ENCODE measurements around the gene NECTIN4.
A peak's percentile ranks its signal among the peaks of the same experiment; 100 is the strongest.

Gene NECTIN4

GRCh38 chr1:161048949-161049722 lies 40.2 kb downstream of the NECTIN4 start:
- Histone ChIP-seq H3K9me3 (ENCODE audit: control insufficient read depth, insufficient read depth, low read length) (no peaks in the 10 kb centered on the region), H3K27me3 (ENCODE audit: control insufficient read depth, low read length) (no peaks in the 10 kb centered on the region), H3K4me2 (ENCODE audit: low read length) (no peak overlapping the region), H4K20me1 (ENCODE audit: control insufficient read depth, insufficient read depth, low read depth, low read length) (peaks cover 4% of the 10 kb centered on the region; the same call in 1 of the 2 replicates), H3K36me3 (ENCODE audit: control insufficient read depth, low read length) (peaks cover 91% of the 10 kb centered on the region), H3K4me1 (ENCODE audit: control insufficient read depth, low read length) (peaks cover 36% of the 10 kb centered on the region), H3K4me3 (ENCODE audit: low read length) (no peak overlapping the region), H3F3A (ENCODE audit: control insufficient read depth, insufficient read depth) (peaks cover 21% of the 10 kb centered on the region), H3K27ac (ENCODE audit: low read depth, low read length) (peak overlapping the region; percentile 7; the same call in 1 of the 2 replicates), H3K9me2 (replicated peaks; ENCODE audit: control insufficient read depth, low read length) (no peaks in the 10 kb centered on the region), H3K79me2 (ENCODE audit: control insufficient read depth, low read length) (peaks cover 16% of the 10 kb centered on the region)
- no peak for TF ChIP-seq CTCF (IDR thresholded peaks at IDR 0.05; ENCODE audit: low read depth, low read length, poor library complexity, severe bottlenecking)

- peaks cover 26% of the 10 kb centered on the region for H3F3A ChIP-seq (ENCODE audit: control insufficient read depth, insufficient read depth)
- peaks cover 29% of the 10 kb centered on the region for H3K79me2 ChIP-seq (ENCODE audit: control insufficient read depth, low read length)
- peaks cover 84% of the 10 kb centered on the region for H3K36me3 ChIP-seq (ENCODE audit: control insufficient read depth, low read length)
- no peaks in the 10 kb centered on the region for H3K27me3 ChIP-seq (ENCODE audit: control insufficient read depth, low read length)
- peak overlapping the region; percentile 88 for H3K4me3 ChIP-seq (ENCODE audit: low read length)
- TF ChIP-seq EZH2phosphoT487 (IDR thresholded peaks at IDR 0.05; ENCODE audit: borderline replicate concordance, low read length) (no peak), CTCF (IDR thresholded peaks at IDR 0.05; ENCODE audit: low read depth, low read length, poor library complexity, severe bottlenecking) (no peak)
- H3K4me2 ChIP-seq (ENCODE audit: low read length), result peak overlapping the region; percentile 85
- peaks cover 47% of the 10 kb centered on the region for H3K4me1 ChIP-seq (ENCODE audit: control insufficient read depth, low read length)
- no peaks in the 10 kb centered on the region for H3K9me2 ChIP-seq (replicated peaks; ENCODE audit: control insufficient read depth, low read length)
- peaks cover 4% of the 10 kb centered on the region; the same call in 1 of the 2 replicates for H4K20me1 ChIP-seq (ENCODE audit: control insufficient read depth, insufficient read depth, low read depth, low read length)
- H3K9me3 ChIP-seq (ENCODE audit: control insufficient read depth, insufficient read depth, low read length), result no peaks in the 10 kb centered on the region
- H3K27ac ChIP-seq (ENCODE audit: low read depth, low read length), result peak overlapping the region; percentile 90
Observed at GRCh38 chr1:161047436-161048420, 41.6 kb downstream of the NECTIN4 start.

GRCh38 chr1:161046605-161047228 lies 42.6 kb downstream of the NECTIN4 start:
- TF ChIP-seq CTCF (IDR thresholded peaks at IDR 0.05; ENCODE audit: low read depth, low read length, poor library complexity, severe bottlenecking), result no peak
- TF ChIP-seq EZH2phosphoT487 (IDR thresholded peaks at IDR 0.05; ENCODE audit: borderline replicate concordance, low read length), result no peak
- Histone ChIP-seq H3K4me3 (ENCODE audit: low read length) (peak overlapping the region; percentile 88), H3K27me3 (ENCODE audit: control insufficient read depth, low read length) (no peaks in the 10 kb centered on the region), H3K36me3 (ENCODE audit: control insufficient read depth, low read length) (peaks cover 85% of the 10 kb centered on the region), H3F3A (ENCODE audit: control insufficient read depth, insufficient read depth) (peaks cover 26% of the 10 kb centered on the region), H3K79me2 (ENCODE audit: control insufficient read depth, low read length) (peaks cover 29% of the 10 kb centered on the region), H3K9me3 (ENCODE audit: control insufficient read depth, insufficient read depth, low read length) (no peaks in the 10 kb centered on the region), H4K20me1 (ENCODE audit: control insufficient read depth, insufficient read depth, low read depth, low read length) (peaks cover 4% of the 10 kb centered on the region; the same call in 1 of the 2 replicates), H3K9me2 (replicated peaks; ENCODE audit: control insufficient read depth, low read length) (no peaks in the 10 kb centered on the region), H3K27ac (ENCODE audit: low read depth, low read length) (peak overlapping the region; percentile 90), H3K4me1 (ENCODE audit: control insufficient read depth, low read length) (peaks cover 57% of the 10 kb centered on the region), H3K4me2 (ENCODE audit: low read length) (peak overlapping the region; percentile 85)

Data from DOHH2 (cell line).